GM08714 (cell line): ENCODE measurements around the gene HMX3.

Experiments
- H3K4me3 ChIP-seq: fragments of 200-500 bp; sonication (Bioruptor generic); 2 replicates; pipeline ENCODE4 v1.5.1; 2014; ENCODE audit warnings: mild to moderate bottlenecking, low read length, inconsistent platforms
- ZNF274 ChIP-seq: IDR thresholded peaks from 2 replicates; pipeline ENCODE4 v1.6.1; 2012; ENCODE audit warnings: mild to moderate bottlenecking, low read depth, low read length

HMX3 gene

GRCh38 chr10:123148414-123149161, 12.8 kb downstream of the HMX3 start:
- H3K4me3 ChIP-seq, result peak overlapping the region; percentile 9; the same call in 1 of the 2 replicates
- TF ChIP-seq ZNF274, result no peak

GRCh38 chr10:123149162-123149567, 13.4 kb downstream of the HMX3 start:
- H3K4me3 ChIP-seq, result peak overlapping the region; percentile 41; the same call in 1 of the 2 replicates
- TF ChIP-seq ZNF274, result no peak

GRCh38 chr10:123149568-123150270, 13.9 kb downstream of the HMX3 start:
- no peak for TF ChIP-seq ZNF274
- H3K4me3 ChIP-seq, result peak overlapping the region; percentile 41; the same call in 1 of the 2 replicates

- TF ChIP-seq ZNF274, result no peak
- H3K4me3 ChIP-seq, result peak overlapping the region; percentile 41; the same call in 1 of the 2 replicates
These were observed 14.7 kb downstream of the HMX3 start for GRCh38 chr10:123150271-123150985.

- H3K4me3 ChIP-seq, result peak overlapping the region; percentile 0; the same call in 1 of the 2 replicates
- no peak for TF ChIP-seq ZNF274
These were observed 15.4 kb downstream of the HMX3 start for GRCh38 chr10:123150986-123151736.

- no peak overlapping the region; the same call in 1 of the 2 replicates for H3K4me3 ChIP-seq
- TF ChIP-seq ZNF274, result no peak
These were observed 16.0 kb downstream of the HMX3 start for GRCh38 chr10:123151737-123152135.

GRCh38 chr10:123153486-123154091, 17.8 kb downstream of the HMX3 start:
- no peak overlapping the region for H3K4me3 ChIP-seq
- no peak for TF ChIP-seq ZNF274

GRCh38 chr10:123154092-123154710, 18.4 kb downstream of the HMX3 start, which contains the start of gene BUB3:
Gene BUB3 (plus strand): TSS chr10:123154402. CDS start chr10:123154918, 516 bp downstream.
- TF ChIP-seq ZNF274, result no peak
- peak within 1 kb of the TSS; percentile 87 for H3K4me3 ChIP-seq

GRCh38 chr10:123154711-123155505, 19.1 kb downstream of the HMX3 start:
- H3K4me3 ChIP-seq, result peak overlapping the region; percentile 87

GRCh38 chr10:123156078-123156477, 20.3 kb downstream of the HMX3 start:
- peak overlapping the region; percentile 87; the same call in 1 of the 2 replicates for H3K4me3 ChIP-seq
- TF ChIP-seq ZNF274, result no peak

More at GRCh38 chr10:123154711-123155505, 19.1 kb downstream of the HMX3 start:
- TF ChIP-seq ZNF274, result no peak

- TF ChIP-seq ZNF274, result no peak
- no peak overlapping the region; the same call in 1 of the 2 replicates for H3K4me3 ChIP-seq
These were observed 21.4 kb downstream of the HMX3 start for GRCh38 chr10:123157210-123157609.

- no peak overlapping the region; the same call in 1 of the 2 replicates for H3K4me3 ChIP-seq
- TF ChIP-seq ZNF274, result no peak
These were observed 22.9 kb downstream of the HMX3 start for GRCh38 chr10:123158682-123159081.
